H9 (cell line): Measurements from ENCODE around the gene AFAP1. TPM values are rescaled to one million over a fixed set of nuclear protein-coding genes. Genes with fewer than 3 reads are reported as not detected.

Experiments
- DNase-seq: peaks from one replicate; pipeline ENCODE4 v3.0.0-alpha.2; 2017
- H2AFZ ChIP-seq: one replicate; pipeline ENCODE4 v1.6.1; 2013; ENCODE audit warnings: mild to moderate bottlenecking, low read length, control low read depth, moderate library complexity
- H2AK5ac ChIP-seq: 2 replicates; pipeline ENCODE4 v1.6.1; 2013; ENCODE audit warnings: low read length, control low read depth, mixed read lengths; ENCODE audit not compliant: insufficient read length
- H2BK120ac ChIP-seq: one replicate; pipeline ENCODE4 v1.6.1; 2013; ENCODE audit warnings: low read depth, mild to moderate bottlenecking, low read length, control low read depth, inconsistent platforms; ENCODE audit not compliant: poor library complexity, severe bottlenecking
- H2BK12ac ChIP-seq: 2 replicates; pipeline ENCODE4 v1.6.1; 2013; ENCODE audit warnings: low read length, control low read depth, mixed read lengths, low read depth; ENCODE audit not compliant: insufficient read length
- H2BK15ac ChIP-seq: 2 replicates; pipeline ENCODE4 v1.6.1; 2013; ENCODE audit warnings: low read depth, low read length, control low read depth
- H2BK20ac ChIP-seq: one replicate; pipeline ENCODE4 v1.6.1; 2013; ENCODE audit warnings: low read depth, mild to moderate bottlenecking, low read length, control low read depth, inconsistent platforms; ENCODE audit not compliant: poor library complexity, severe bottlenecking
- H2BK5ac ChIP-seq: 2 replicates; pipeline ENCODE4 v1.6.1; 2013; ENCODE audit warnings: low read length, control low read depth, mixed read lengths; ENCODE audit not compliant: insufficient read length
- H3K14ac ChIP-seq: 2 replicates; pipeline ENCODE4 v1.6.1; 2013; ENCODE audit warnings: low read length, control low read depth; ENCODE audit not compliant: insufficient read depth
- H3K18ac ChIP-seq: 2 replicates; pipeline ENCODE4 v1.6.1; 2013; ENCODE audit warnings: low read depth, mild to moderate bottlenecking, mixed read lengths, low read length, control low read depth; ENCODE audit not compliant: insufficient read length
- H3K23ac ChIP-seq: 2 replicates; pipeline ENCODE4 v1.6.1; 2013; ENCODE audit warnings: low read length, control low read depth, mixed read lengths, low read depth; ENCODE audit not compliant: insufficient read length
- H3K23me2 ChIP-seq: 2 replicates; pipeline ENCODE4 v1.6.1; 2013; ENCODE audit warnings: low read depth, mild to moderate bottlenecking, mixed read lengths, low read length, control low read depth; ENCODE audit not compliant: insufficient read length, poor library complexity, severe bottlenecking
- H3K27ac ChIP-seq: 2 replicates; pipeline ENCODE4 v1.5.1; 2013; ENCODE audit warnings: low read length, control low read depth, mixed read lengths, low read depth; ENCODE audit not compliant: insufficient read length
- H3K27me3 ChIP-seq: 2 replicates; pipeline ENCODE4 v1.6.1; 2013; ENCODE audit warnings: low read length, control low read depth, inconsistent platforms; ENCODE audit not compliant: insufficient read depth
- H3K4ac ChIP-seq: 2 replicates; pipeline ENCODE4 v1.6.1; 2013; ENCODE audit warnings: low read depth, mild to moderate bottlenecking, control low read depth, inconsistent platforms, low read length, moderate library complexity
- H3K4me1 ChIP-seq: 2 replicates; pipeline ENCODE4 v1.6.1; 2013; ENCODE audit warnings: low read length, control low read depth, inconsistent platforms; ENCODE audit not compliant: insufficient read depth
- H3K4me2 ChIP-seq: 2 replicates; pipeline ENCODE4 v1.6.1; 2013; ENCODE audit warnings: low read length, control low read depth, mixed read lengths; ENCODE audit not compliant: insufficient read length, insufficient read depth
- H3K56ac ChIP-seq: 2 replicates; pipeline ENCODE4 v1.6.1; 2013; ENCODE audit warnings: low read depth, mild to moderate bottlenecking, mixed read lengths, low read length, control low read depth; ENCODE audit not compliant: insufficient read length
- H3K79me1 ChIP-seq: 2 replicates; pipeline ENCODE4 v1.6.1; 2013; ENCODE audit warnings: low read depth, mild to moderate bottlenecking, moderate library complexity, low read length, control low read depth, inconsistent platforms; ENCODE audit not compliant: insufficient read depth, poor library complexity, severe bottlenecking
- H3K79me2 ChIP-seq: 2 replicates; pipeline ENCODE4 v1.6.1; 2013; ENCODE audit warnings: low read length, control low read depth, inconsistent platforms; ENCODE audit not compliant: insufficient read depth
- H3K9ac ChIP-seq: 2 replicates; pipeline ENCODE4 v1.6.1; 2013; ENCODE audit warnings: low read length, control low read depth, mixed read lengths; ENCODE audit not compliant: insufficient read length; ENCODE audit errors: extremely low read depth
- H3K9me3 ChIP-seq: one replicate; pipeline ENCODE4 v1.6.1; 2013; ENCODE audit warnings: low read depth, low read length, inconsistent platforms; ENCODE audit not compliant: control insufficient read depth
- H3T11ph ChIP-seq: one replicate; pipeline ENCODE4 v1.6.1; 2013; ENCODE audit warnings: mild to moderate bottlenecking, low read length, control low read depth, inconsistent platforms
- H4K20me1 ChIP-seq: one replicate; pipeline ENCODE4 v1.6.1; 2013; ENCODE audit not compliant: control insufficient read depth, insufficient read length, insufficient read depth
- H4K5ac ChIP-seq: 2 replicates; pipeline ENCODE4 v1.6.1; 2013; ENCODE audit warnings: low read depth, mild to moderate bottlenecking, mixed read lengths, low read length, control low read depth; ENCODE audit not compliant: insufficient read length
- H4K8ac ChIP-seq: replicated peaks from 2 replicates; pipeline ENCODE4 v1.6.1; 2013; ENCODE audit warnings: low read length, control low read depth, mixed read lengths, low read depth; ENCODE audit not compliant: insufficient read length
- H4K91ac ChIP-seq: 2 replicates; pipeline ENCODE4 v1.6.1; 2013; ENCODE audit warnings: low read depth, mild to moderate bottlenecking, moderate library complexity, mixed read lengths, low read length, control low read depth; ENCODE audit not compliant: insufficient read length
- H3K27ac Mint-ChIP-seq, 3 experiments: 2 replicates in 2 of 3; 3 replicates in 1 of 3; pipeline ENCODE4 v1.8.0; 2020 to 2021; ENCODE audit warnings: mixed read lengths in 3 of 3, mild to moderate bottlenecking in 1 of 3, moderate library complexity in 1 of 3
- H3K27me3 Mint-ChIP-seq: 2 replicates; pipeline ENCODE4 v1.8.0; 2021; ENCODE audit warnings: low read depth, mild to moderate bottlenecking, moderate library complexity, mixed read lengths
- H3K36me3 Mint-ChIP-seq, 3 experiments: 2 replicates in 2 of 3; 3 replicates in 1 of 3; pipeline ENCODE4 v1.8.0; 2020 to 2021; ENCODE audit warnings: low read depth in 3 of 3, mixed read lengths in 3 of 3; ENCODE audit not compliant: insufficient read depth in 1 of 3
- H3K4me1 Mint-ChIP-seq, 2 experiments: 2 replicates each; pipeline ENCODE4 v1.8.0; 2020; ENCODE audit warnings: mixed read lengths in 2 of 2
- H3K4me3 Mint-ChIP-seq, 2 experiments: 2 replicates in 1 of 2; 3 replicates in 1 of 2; pipeline ENCODE4 v1.8.0; 2020 to 2021; ENCODE audit warnings: mild to moderate bottlenecking in 2 of 2, mixed read lengths in 2 of 2, moderate library complexity in 1 of 2
- H3K9me3 Mint-ChIP-seq, 2 experiments: 2 replicates in 1 of 2; 3 replicates in 1 of 2; pipeline ENCODE4 v1.8.0; 2020; ENCODE audit warnings: mild to moderate bottlenecking in 2 of 2, mixed read lengths in 2 of 2, moderate library complexity in 1 of 2
- CTCF ChIP-seq: fragments of 200-600 bp; sonication (generic); conservative IDR thresholded peaks from 3 replicates; pipeline ENCODE4 v1.8.0; 2021; ENCODE audit warnings: antibody characterized with exemption, mild to moderate bottlenecking
- WGBS: extraction: QIAGEN DNeasy Blood & Tissue Kit; methylation state at CpG from one replicate; pipeline ENCODE4 v1.1.7; 2013; ENCODE audit warnings: missing lambda C conversion rate, low lambda C conversion rate, mixed read lengths; ENCODE audit not compliant: insufficient read length; ENCODE audit errors: extremely low coverage; 5-methylcytosine and 5-hydroxymethylcytosine counted together
- total RNA-seq: library from RNA; stranded (reverse); gene quantifications from 2 replicates; pipeline ENCODE4 v1.2.1, GENCODE V29; 2021

AFAP1 gene
- total RNA-seq, 1 experiment from 2014 or later: 6.5 TPM

- no peak overlapping the region for H2BK5ac ChIP-seq
- H4K8ac ChIP-seq: no peak overlapping the region
- H2BK120ac ChIP-seq: no peak overlapping the region
- DNase-seq: no peak
- no peak overlapping the region for H3K4ac ChIP-seq
- H3K27ac ChIP-seq: no peak overlapping the region
- peaks cover 2% of the 10 kb centered on the region for H3K23me2 ChIP-seq
- no peak overlapping the region for H2AFZ ChIP-seq
- H3K23ac ChIP-seq: no peak overlapping the region
- H3K9me3 ChIP-seq: no peaks in the 10 kb centered on the region
- H3T11ph ChIP-seq: no peak overlapping the region
- no peaks in the 10 kb centered on the region for H3K36me3 Mint-ChIP-seq
- H2BK12ac ChIP-seq: no peak overlapping the region
- H3K4me3 Mint-ChIP-seq: no peak overlapping the region
- H3K14ac ChIP-seq: no peak overlapping the region
- no peak overlapping the region for H3K18ac ChIP-seq
- H3K27ac Mint-ChIP-seq: peak overlapping the region in 2 of 3 experiments; percentile 24 to 92; a peak in 3 of 7 replicates
- H3K79me1 ChIP-seq: no peaks in the 10 kb centered on the region
- peaks cover 2% of the 10 kb centered on the region; the same call in 1 of the 2 replicates for H3K4me1 ChIP-seq
- peaks cover 23 to 31% of the 10 kb centered on the region in 2 experiments for H3K4me1 Mint-ChIP-seq
- H3K27me3 ChIP-seq: no peaks in the 10 kb centered on the region; the same call in 1 of the 2 replicates
- no peaks in the 10 kb centered on the region for H4K20me1 ChIP-seq
- H3K79me2 ChIP-seq: no peaks in the 10 kb centered on the region
- H2BK20ac ChIP-seq: no peak overlapping the region
- no peak for TF ChIP-seq CTCF
- H3K56ac ChIP-seq: no peak overlapping the region
- no CpG with 5 or more reads among the region's 7 CpGs for WGBS
- no peak overlapping the region for H2BK15ac ChIP-seq
- H3K4me2 ChIP-seq: no peak overlapping the region
- no peak overlapping the region for H2AK5ac ChIP-seq
- H4K91ac ChIP-seq: no peak overlapping the region
- no peaks in the 10 kb centered on the region; a peak in 1 of 5 replicates for H3K9me3 Mint-ChIP-seq
- H3K27me3 Mint-ChIP-seq: no peaks in the 10 kb centered on the region; the same call in 1 of the 2 replicates
- H3K9ac ChIP-seq: no peak overlapping the region
- H4K5ac ChIP-seq: no peak overlapping the region
Observed at GRCh38 chr4:7959078-7959477, 19.4 kb upstream of the AFAP1 start.
